Neural cell (in vitro differentiated cells): ENCODE data around the gene NDUFB3. TPM values are rescaled to one million over a fixed set of nuclear protein-coding genes. Genes with fewer than 3 reads are reported as not detected.

Source experiments
- H2AFZ ChIP-seq: fragments of 200-600, 300-800 bp; sonication (generic), shearing (Covaris generic); 2 replicates; pipeline ENCODE4 v1.6.0; 2014; ENCODE audit warnings: low read depth, mild to moderate bottlenecking, antibody characterized with exemption, low read length, moderate library complexity
- H3F3A ChIP-seq: fragments of 200-600 bp; shearing (Covaris generic); 2 replicates; pipeline ENCODE4 v1.6.1; 2016; ENCODE audit warnings: mild to moderate bottlenecking, moderate library complexity, mixed read lengths, antibody characterized with exemption, low read length; ENCODE audit not compliant: insufficient read depth, poor library complexity, severe bottlenecking
- H3K27ac ChIP-seq: fragments of 200-600, 300-800 bp; sonication (generic), shearing (Covaris generic); 2 replicates; pipeline ENCODE4 v1.5.1; 2014; ENCODE audit warnings: mild to moderate bottlenecking, low read length, moderate library complexity
- H3K27me3 ChIP-seq: fragments of 300-800, 200-600 bp; sonication (generic), shearing (Covaris generic); 2 replicates; pipeline ENCODE4 v1.6.0; 2014; ENCODE audit warnings: mild to moderate bottlenecking, low read depth, low read length, moderate library complexity; ENCODE audit not compliant: insufficient read depth
- H3K36me3 ChIP-seq: fragments of 300-800, 200-600 bp; sonication (generic), shearing (Covaris generic); 2 replicates; pipeline ENCODE4 v1.5.1; 2014; ENCODE audit warnings: mild to moderate bottlenecking, antibody characterized with exemption, low read length, moderate library complexity; ENCODE audit not compliant: insufficient read depth
- H3K4me2 ChIP-seq: fragments of 300-800, 200-600 bp; sonication (generic), shearing (Covaris generic); 2 replicates; pipeline ENCODE4 v1.6.0; 2014; ENCODE audit warnings: mild to moderate bottlenecking, low read length
- H3K4me3 ChIP-seq: fragments of 300-800, 200-600 bp; sonication (generic), shearing (Covaris generic); 2 replicates; pipeline ENCODE4 v1.5.1; 2014; ENCODE audit warnings: mild to moderate bottlenecking, low read length, moderate library complexity
- H3K79me2 ChIP-seq: fragments of 200-600 bp; shearing (Covaris generic); replicated peaks from 2 replicates; pipeline ENCODE4 v1.6.0; 2014; ENCODE audit warnings: mild to moderate bottlenecking, low read length, moderate library complexity; ENCODE audit not compliant: insufficient read depth
- H3K9ac ChIP-seq: fragments of 300-800, 200-600 bp; sonication (generic), shearing (Covaris generic); 2 replicates; pipeline ENCODE4 v1.6.1; 2016; ENCODE audit warnings: mild to moderate bottlenecking, low read length, mixed read lengths
- H3K9me2 ChIP-seq: fragments of 200-600 bp; shearing (Covaris generic); 2 replicates; pipeline ENCODE4 v1.6.1; 2016; ENCODE audit warnings: mild to moderate bottlenecking, low read length, mixed read lengths; ENCODE audit not compliant: insufficient read depth
- H3K9me3 ChIP-seq: fragments of 200-600, 300-800 bp; sonication (generic), shearing (Covaris generic); 2 replicates; pipeline ENCODE4 v1.6.1; 2016; ENCODE audit warnings: mild to moderate bottlenecking, mixed run types, low read length, moderate library complexity, mixed read lengths
- H4K20me1 ChIP-seq: fragments of 200-600 bp; shearing (Covaris generic); 2 replicates; pipeline ENCODE4 v1.6.1; 2016; ENCODE audit warnings: mild to moderate bottlenecking, mixed run types; ENCODE audit not compliant: insufficient read depth
- CTCF ChIP-seq: fragments of 450-650 bp; IDR thresholded peaks from 2 replicates; pipeline ENCODE4 v1.5.1; 2014; ENCODE audit warnings: antibody characterized with exemption, mild to moderate bottlenecking, moderate library complexity; ENCODE audit not compliant: poor library complexity, severe bottlenecking
- EP300 ChIP-seq: fragments of 450-650 bp; conservative IDR thresholded peaks from 2 replicates; pipeline ENCODE4 v1.6.1; 2014; ENCODE audit warnings: antibody characterized with exemption, mild to moderate bottlenecking, moderate library complexity; ENCODE audit not compliant: poor library complexity, severe bottlenecking
- EZH2 ChIP-seq: fragments of 200-600, 300-800 bp; shearing (Covaris generic), sonication (generic); IDR thresholded peaks from 2 replicates; pipeline ENCODE4 v1.6.1; 2014; ENCODE audit warnings: antibody characterized with exemption, low read length, borderline replicate concordance, mild to moderate bottlenecking; ENCODE audit not compliant: insufficient read depth, poor library complexity, severe bottlenecking
- MXI1 ChIP-seq: fragments of 450-650 bp; conservative IDR thresholded peaks from 2 replicates; pipeline ENCODE4 v1.6.1; 2014; ENCODE audit warnings: antibody characterized with exemption, mild to moderate bottlenecking; ENCODE audit not compliant: poor library complexity, severe bottlenecking
- POLR2AphosphoS5 ChIP-seq: IDR thresholded peaks from 2 replicates; pipeline ENCODE4 v1.6.1; 2012
- RAD21 ChIP-seq: fragments of 450-650 bp; conservative IDR thresholded peaks from 2 replicates; pipeline ENCODE4 v1.6.1; 2014; ENCODE audit warnings: antibody characterized with exemption, mild to moderate bottlenecking, moderate library complexity
- REST ChIP-seq: IDR thresholded peaks from 2 replicates; pipeline ENCODE4 v1.6.1; 2012; ENCODE audit warnings: borderline replicate concordance
- SMC3 ChIP-seq: fragments of 450-650 bp; conservative IDR thresholded peaks from 2 replicates; pipeline ENCODE4 v1.6.1; 2014; ENCODE audit warnings: antibody characterized with exemption, mild to moderate bottlenecking, moderate library complexity; ENCODE audit not compliant: poor library complexity
- TAF1 ChIP-seq: IDR thresholded peaks from 2 replicates; pipeline ENCODE4 v1.6.1; 2012; ENCODE audit warnings: low read depth
- polyA plus RNA-seq: library from polyadenylated mRNA; depleted of rRNA; stranded (reverse); fragments of >200 nt; gene quantifications from 2 replicates; pipeline ENCODE4 v1.2.3, GENCODE V29; 2014

Gene NDUFB3
- polyA plus RNA-seq, 1 donor from 2014 or later = 154 TPM

- H2AFZ ChIP-seq = no peak overlapping the region
- no peaks in the 10 kb centered on the region for H3F3A ChIP-seq
- H3K36me3 ChIP-seq = no peaks in the 10 kb centered on the region
- TF ChIP-seq TAF1 (no peak), REST (no peak), POLR2AphosphoS5 (no peak), EP300 (no peak), CTCF (no peak), RAD21 (no peak), MXI1 (no peak), EZH2 (no peak), SMC3 (no peak)
- no peaks in the 10 kb centered on the region for H3K27me3 ChIP-seq
- no peak overlapping the region for H3K4me3 ChIP-seq
- H3K27ac ChIP-seq = no peak overlapping the region
- no peak overlapping the region for H3K4me2 ChIP-seq
- no peaks in the 10 kb centered on the region for H3K79me2 ChIP-seq
- no peak overlapping the region for H3K9ac ChIP-seq
- H3K9me3 ChIP-seq = no peaks in the 10 kb centered on the region
- no peaks in the 10 kb centered on the region for H3K9me2 ChIP-seq
- H4K20me1 ChIP-seq = no peaks in the 10 kb centered on the region
These were observed 55.3 kb downstream of the NDUFB3 start for GRCh38 chr2:201127152-201127511.

- Histone ChIP-seq H3K27me3 (no peaks in the 10 kb centered on the region), H3F3A (no peaks in the 10 kb centered on the region), H2AFZ (no peak overlapping the region), H3K79me2 (no peaks in the 10 kb centered on the region), H3K4me2 (no peak overlapping the region), H3K9me3 (no peaks in the 10 kb centered on the region), H3K27ac (no peak overlapping the region), H4K20me1 (no peaks in the 10 kb centered on the region), H3K9ac (no peak overlapping the region), H3K9me2 (no peaks in the 10 kb centered on the region), H3K4me3 (no peak overlapping the region), H3K36me3 (no peaks in the 10 kb centered on the region)
- TF ChIP-seq MXI1 = no peak
- no peak for TF ChIP-seq EP300
- TF ChIP-seq TAF1 = no peak
- TF ChIP-seq EZH2 = no peak
- TF ChIP-seq RAD21 = no peak
- no peak for TF ChIP-seq CTCF
- TF ChIP-seq REST = no peak
- no peak for TF ChIP-seq SMC3
- no peak for TF ChIP-seq POLR2AphosphoS5
These were observed 55.8 kb downstream of the NDUFB3 start for GRCh38 chr2:201127570-201127969.
